K562 (cell line): Measurements from ENCODE around the gene TFDP1.

ENCODE experiments used
- AFF4 ChIP-seq: sonication (generic); formaldehyde crosslinking; IDR thresholded peaks from 2 replicates; pipeline ENCODE4 v1.8.0; 2023; ENCODE audit warnings: mild to moderate bottlenecking, missing genetic modification reagents
- ATF6 ChIP-seq: sonication (generic); formaldehyde crosslinking; IDR thresholded peaks from 2 replicates; pipeline ENCODE4 v1.4.0; 2020; ENCODE audit warnings: mild to moderate bottlenecking, missing genetic modification reagents
- CTCF ChIP-seq, 3 experiments: IDR thresholded peaks in 2 of 3; conservative IDR thresholded peaks in 1 of 3; 2 replicates each; pipeline ENCODE4 v1.5.1; 2011 to 2012; ENCODE audit warnings: low read length in 3 of 3, mild to moderate bottlenecking in 3 of 3, control low read depth in 2 of 3, improper control_type of control experiment in 1 of 3, inconsistent platforms in 1 of 3, low read depth in 1 of 3, mixed read lengths in 1 of 3, moderate library complexity in 1 of 3; ENCODE audit not compliant: insufficient read depth in 2 of 3
- DPF2 ChIP-seq: fragments of 450-650 bp; IDR thresholded peaks from 2 replicates; pipeline ENCODE4 v1.6.1; 2016
- EGR1 ChIP-seq: fragments of 450-650 bp; conservative IDR thresholded peaks from 2 replicates; pipeline ENCODE4 v1.6.1; 2017; ENCODE audit warnings: mild to moderate bottlenecking
- NR2F6 ChIP-seq: fragments of 450-650 bp; formaldehyde crosslinking; IDR thresholded peaks from 2 replicates; pipeline ENCODE4 v1.4.0; 2020; ENCODE audit warnings: mild to moderate bottlenecking
- PML ChIP-seq: IDR thresholded peaks from 2 replicates; pipeline ENCODE4 v1.6.1; 2012; ENCODE audit warnings: low read length, inconsistent platforms
- RAD51 ChIP-seq: fragments of 450-650 bp; IDR thresholded peaks from 2 replicates; pipeline ENCODE4 v1.7.1; 2016; ENCODE audit warnings: low read depth, mild to moderate bottlenecking, borderline replicate concordance
- UBTF ChIP-seq, 2 experiments: IDR thresholded peaks; 2 replicates each; pipeline ENCODE4 v1.6.1; 2012; ENCODE audit warnings: improper control_type of control experiment in 2 of 2, low read depth in 2 of 2, low read length in 2 of 2, borderline replicate concordance in 1 of 2
- ZNF318 ChIP-seq, 2 experiments: fragments of 450-650 bp; IDR thresholded peaks; 2 replicates each; pipeline ENCODE4 v1.6.1; 2016; ENCODE audit warnings: mild to moderate bottlenecking in 2 of 2, borderline replicate concordance in 1 of 2, low read depth in 1 of 2, moderate library complexity in 1 of 2
- ZNF354B ChIP-seq: fragments of 250-450 bp; sonication (Bioruptor Pico); IDR thresholded peaks from 2 replicates; pipeline ENCODE4 v1.4.0; 2020
- ZNF511 ChIP-seq: sonication (generic); formaldehyde crosslinking; IDR thresholded peaks from 2 replicates; pipeline ENCODE4 v1.8.0; 2022; ENCODE audit warnings: mild to moderate bottlenecking, missing genetic modification reagents

GRCh38 chr13:113659337-113659736, 74.8 kb downstream of the TFDP1 start:
- no peak for TF ChIP-seq CTCF (IDR thresholded peaks at IDR 0.05 in 2 of 3, conservative IDR thresholded peaks at IDR 0.05 in 1 of 3; ENCODE audit: insufficient read depth in 2 of 3, low read depth in 1 of 3, low read length in 3 of 3)
- TF ChIP-seq ATF6 (CRISPR knock-in tag), result no peak
- no peak for TF ChIP-seq UBTF (IDR thresholded peaks at IDR 0.05; ENCODE audit: borderline replicate concordance in 1 of 2, low read depth in 2 of 2, low read length in 2 of 2)
- no peak for TF ChIP-seq NR2F6 (CRISPR knock-in tag)
- no peak for TF ChIP-seq DPF2
- TF ChIP-seq ZNF511 (CRISPR knock-in tag), result no peak
- TF ChIP-seq RAD51, result no peak
- TF ChIP-seq AFF4 (CRISPR knock-in tag), result no peak
- no peak for TF ChIP-seq PML
- TF ChIP-seq ZNF354B (CRISPR knock-in tag), result no peak
- no peak for TF ChIP-seq EGR1
- no peak for TF ChIP-seq ZNF318 (IDR thresholded peaks at IDR 0.05; ENCODE audit: borderline replicate concordance in 1 of 2, low read depth in 1 of 2)
